ENCODE results near the gene BUD23.
A peak's percentile ranks its signal among the peaks of the same experiment; 100 is the strongest.
"Not testable (repeated sequence)": the region's sequence is repeated elsewhere in the genome, so short reads cannot be mapped to it uniquely, and the experiment has no call there.

The BUD23 gene

DNA sequence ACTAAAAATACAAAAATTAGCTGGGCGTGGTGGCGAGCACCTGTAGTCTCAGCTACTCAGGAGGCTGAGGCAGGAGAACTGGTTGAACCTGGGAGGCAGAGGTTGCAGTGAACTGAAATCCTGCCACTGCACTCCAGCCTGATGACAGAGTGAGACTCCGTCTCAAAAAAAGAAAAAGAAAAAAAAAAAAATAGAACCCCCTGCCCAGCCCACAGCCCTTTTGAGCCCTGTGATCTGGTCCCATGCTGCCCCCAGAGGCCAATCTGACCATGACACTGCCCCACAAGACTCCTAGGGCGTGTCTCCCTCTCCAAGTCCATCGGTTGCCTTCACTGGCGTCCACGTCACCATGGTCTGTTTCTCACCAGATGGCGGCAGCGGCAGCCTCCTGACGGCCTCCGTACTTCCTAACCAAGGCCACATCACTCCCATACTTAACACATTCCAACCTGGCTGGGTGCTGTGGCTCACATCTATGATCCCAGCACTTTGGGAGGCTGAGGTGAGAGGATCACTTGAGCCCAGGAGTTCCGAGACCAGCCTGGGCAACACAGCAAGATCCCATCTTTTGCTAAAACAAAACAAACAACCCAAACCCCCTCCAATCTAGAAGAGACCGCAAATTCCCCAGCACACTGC, 18.1 kb downstream of the BUD23 start:
- DNase-seq, result peak; percentile 33

DNA sequence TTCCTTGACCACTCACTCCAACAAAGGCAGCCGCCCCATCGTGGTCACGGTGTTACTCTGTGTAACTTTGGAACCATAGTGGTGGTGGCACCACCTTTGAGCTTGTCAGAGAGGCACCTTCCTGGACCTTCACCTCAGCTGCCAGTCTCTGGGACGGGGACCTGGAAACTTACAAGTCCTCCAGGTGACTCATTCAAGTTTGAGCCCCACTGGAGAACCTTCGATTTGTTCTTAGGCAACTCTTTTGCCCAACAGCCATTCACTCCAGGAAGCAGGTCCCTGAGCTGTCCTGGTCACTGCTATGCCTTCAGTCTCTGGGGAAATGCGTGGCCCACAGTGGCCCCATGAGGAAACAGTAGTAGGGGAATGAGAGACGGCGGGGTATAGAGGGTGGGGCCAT, 18.8 kb downstream of the BUD23 start:
- no peak for DNase-seq

DNA sequence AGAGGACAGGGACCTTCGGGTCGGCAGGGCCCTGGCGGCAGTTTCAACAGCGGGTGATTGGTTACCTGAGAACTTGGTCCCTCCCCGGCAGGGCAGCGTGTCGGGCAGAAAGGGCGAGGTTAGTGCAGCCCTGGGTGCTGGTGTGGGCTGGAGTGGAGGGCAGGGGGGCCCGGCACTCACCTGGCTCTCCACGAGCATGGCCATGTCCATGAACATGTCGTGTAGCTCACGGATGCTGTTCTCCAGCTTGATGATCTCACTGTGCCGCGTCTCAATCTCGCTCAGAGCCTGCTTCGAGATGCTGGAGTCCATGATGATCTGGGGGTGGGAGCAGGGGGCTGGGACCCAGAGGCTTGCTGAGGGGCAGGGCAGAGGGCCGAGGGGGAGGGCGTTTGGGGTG, 19.3 kb downstream of the BUD23 start:
- no peak for DNase-seq

DNA sequence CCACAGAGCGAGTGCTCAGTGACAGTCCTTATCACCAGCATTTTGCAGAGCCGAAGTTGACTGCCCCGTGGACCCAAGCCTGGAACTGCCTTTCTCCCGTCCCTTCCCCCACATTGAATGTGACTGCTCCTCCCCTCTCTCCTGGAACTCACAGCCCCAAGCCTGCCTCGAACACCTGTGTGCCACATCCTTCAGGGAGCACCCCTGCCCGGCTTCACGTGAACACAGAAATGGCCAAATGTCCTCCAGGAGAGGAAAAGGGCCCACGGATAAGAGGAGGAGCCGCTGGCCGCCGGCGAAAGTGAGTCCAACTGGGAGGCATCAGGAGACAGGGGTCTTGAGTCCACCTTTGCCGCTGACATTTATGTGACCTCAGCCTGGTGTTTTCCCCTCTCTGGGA, 19.8 kb downstream of the BUD23 start:
- DNase-seq, result no peak

DNA sequence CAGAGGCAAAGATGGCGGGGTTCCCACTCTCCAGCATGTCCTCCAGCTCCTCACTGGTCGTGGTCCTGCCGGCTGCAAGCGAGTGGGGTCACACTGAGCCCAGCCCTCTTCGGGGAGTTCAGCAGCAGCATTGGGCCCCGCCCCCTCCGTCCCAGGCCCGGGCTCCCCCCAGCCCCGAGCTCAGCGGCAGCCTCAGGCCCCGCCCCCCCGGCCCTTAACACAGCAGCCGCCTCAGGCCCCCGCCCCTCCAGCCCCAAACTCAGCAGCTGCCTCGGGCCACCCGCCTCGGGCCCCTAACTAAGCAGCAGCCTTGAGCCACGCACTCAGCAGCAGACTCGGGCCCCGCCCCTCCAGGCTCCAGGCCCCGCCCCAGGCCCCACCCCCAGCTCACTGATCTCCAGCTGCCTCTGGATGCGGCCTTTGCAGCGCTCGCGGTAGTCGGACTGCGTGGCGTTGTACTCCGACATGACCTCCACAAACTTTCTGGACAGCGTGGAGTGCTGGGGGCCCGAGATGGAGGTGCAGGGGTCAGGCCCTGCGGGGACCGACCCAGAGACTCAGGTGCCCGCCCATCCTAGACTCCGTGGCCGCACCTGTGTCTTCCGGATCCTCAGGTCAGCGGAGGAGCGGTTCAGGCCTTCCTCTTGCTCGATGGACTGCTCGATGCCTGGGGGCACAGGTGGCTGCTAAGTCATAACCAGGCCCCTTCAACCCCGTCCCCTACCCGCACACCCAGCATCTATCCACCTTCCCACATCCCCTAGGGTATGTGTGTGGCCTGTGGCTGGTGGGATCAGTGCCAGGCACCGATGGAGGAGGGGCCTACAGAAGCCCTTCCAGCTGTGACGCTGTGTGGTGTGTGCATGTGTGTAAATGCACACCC, 20.6 kb downstream of the BUD23 start:
- DNase-seq, result no peak

DNA sequence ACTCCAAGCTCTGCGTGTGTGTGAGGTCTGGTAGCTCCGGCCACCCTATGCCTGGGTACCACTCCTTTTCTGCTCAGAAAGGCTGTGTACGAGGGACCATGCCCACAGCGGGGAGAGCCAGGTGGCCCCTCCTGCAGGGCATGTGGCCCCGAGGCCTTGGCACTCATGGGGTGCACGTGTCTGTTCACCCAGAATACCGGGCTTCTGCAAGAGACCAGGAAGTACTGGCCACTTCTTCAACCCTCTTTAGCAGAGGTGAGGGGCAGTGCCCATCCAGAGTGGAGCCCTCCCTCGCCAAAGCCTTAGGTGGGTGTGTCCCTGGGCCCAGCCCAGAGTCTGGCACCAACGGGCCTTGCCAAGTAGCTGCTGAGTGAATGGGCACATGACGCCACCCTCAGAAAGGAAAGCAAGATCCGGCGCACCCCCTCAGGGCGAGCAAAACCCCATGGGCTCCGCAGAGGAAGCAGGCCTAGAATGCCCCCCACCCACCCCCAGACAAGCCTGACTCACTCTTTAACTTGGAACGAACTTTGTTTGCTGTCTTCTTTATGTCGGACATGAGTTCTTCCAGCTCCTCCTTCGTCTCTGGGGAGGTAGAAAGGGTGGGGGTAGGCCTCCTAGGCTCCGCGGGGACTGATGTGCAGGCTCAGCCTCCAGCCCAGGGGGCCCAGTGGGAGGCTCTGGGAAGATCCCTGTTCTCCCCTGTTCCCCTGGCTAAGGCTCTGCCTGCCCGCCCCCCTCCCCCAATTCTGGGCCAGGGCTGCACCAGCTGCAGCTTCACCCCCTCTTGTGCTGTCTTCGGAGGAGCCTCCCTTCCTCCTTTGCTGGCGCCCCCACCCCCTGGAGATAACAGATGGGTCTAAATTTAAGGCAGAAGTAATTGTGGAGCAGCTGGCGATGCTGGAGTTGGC, 21.5 kb downstream of the BUD23 start:
- no peak for DNase-seq

DNA sequence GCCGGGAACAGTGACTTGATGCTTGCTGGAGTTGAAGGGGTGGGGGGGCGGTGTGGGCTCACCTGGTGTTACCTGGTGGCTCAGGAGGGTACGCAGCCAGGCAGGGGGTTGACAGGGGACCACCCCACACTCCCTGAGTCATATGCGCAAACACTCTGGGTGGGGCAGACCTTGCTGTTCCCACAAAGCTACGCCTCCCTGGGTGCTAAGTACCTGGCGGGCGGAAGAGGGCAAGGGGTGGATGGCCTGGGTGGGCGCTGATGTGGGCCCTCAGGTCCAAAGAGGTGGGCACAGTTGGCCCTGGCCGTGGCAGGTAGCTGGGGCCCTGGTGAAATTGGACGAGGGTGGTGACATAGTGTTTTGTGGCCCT, 22.1 kb downstream of the BUD23 start:
- DNase-seq, result no peak

DNA sequence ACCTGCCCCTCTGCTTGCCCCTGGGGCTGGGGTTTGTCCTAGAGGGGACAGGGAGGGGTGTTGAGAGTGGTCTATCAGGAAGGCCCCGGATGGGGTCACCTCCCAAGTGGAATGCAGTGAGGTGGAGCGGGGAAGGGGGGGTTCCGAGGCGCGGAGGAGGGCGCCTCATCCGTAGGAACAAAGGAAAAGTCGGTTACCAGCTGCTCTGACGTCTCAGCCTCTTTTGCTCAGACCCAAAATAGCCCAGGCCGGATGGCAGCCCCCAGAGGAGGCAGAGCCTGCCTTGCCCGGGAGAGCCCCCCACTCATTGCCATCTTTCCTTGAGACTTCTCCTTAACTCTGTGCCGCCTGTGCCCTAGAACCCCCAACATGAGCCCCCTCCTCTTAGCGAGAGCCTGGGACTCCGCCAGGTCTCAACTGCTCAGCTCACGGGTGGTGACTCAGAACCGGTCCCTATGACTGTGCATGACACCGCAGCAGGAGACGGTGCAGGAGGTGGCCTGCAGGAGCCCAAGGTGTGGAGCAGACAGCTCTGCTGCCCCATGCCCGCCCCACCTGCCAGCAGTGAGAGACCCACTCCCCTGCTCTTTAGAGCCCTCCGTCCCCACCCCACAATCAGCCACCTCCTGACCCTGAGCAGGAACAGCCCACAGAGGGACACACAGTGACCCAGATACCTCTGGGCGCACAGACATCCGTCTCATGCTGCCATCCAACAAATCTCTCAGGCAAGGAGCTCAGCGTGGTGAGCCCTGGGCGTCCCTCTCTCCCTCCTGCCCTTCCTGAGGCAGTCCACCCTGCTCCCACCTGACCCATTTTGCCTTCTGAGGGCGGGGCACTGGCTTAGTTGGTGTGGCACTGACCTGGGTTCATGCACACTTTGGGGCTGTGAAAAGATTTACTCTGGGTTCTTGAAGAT, 23.0 kb downstream of the BUD23 start:
- DNase-seq, result no peak

DNA sequence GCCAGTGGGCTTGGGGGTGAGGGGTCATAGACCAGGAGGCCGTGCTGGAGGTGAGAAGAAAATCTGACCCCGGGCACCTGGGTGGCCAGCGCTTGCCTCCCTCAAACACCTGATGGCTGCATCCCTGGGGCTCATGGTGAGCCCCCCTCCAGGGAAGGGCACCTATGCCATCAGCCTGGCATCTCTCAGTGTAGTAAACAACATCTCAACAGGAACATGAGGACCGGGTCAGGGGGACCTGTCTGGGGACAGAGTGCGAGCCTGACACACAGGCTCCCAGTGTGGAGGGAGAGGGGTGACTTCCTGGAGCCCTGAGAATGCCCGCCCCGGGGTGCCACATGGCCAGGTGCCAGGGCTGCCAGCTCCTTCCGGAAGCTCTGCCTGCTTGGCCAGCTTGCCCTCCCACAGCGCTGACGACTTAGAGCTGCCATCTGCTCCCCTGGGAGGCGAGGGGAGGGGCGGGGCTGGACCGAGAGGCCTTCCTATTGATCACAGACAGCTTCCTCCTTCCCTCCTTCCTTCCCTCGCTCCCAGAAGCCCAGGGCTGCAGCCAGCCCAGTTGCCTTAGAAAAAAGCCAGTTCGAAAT, 23.7 kb downstream of the BUD23 start:
- no peak for DNase-seq

DNA sequence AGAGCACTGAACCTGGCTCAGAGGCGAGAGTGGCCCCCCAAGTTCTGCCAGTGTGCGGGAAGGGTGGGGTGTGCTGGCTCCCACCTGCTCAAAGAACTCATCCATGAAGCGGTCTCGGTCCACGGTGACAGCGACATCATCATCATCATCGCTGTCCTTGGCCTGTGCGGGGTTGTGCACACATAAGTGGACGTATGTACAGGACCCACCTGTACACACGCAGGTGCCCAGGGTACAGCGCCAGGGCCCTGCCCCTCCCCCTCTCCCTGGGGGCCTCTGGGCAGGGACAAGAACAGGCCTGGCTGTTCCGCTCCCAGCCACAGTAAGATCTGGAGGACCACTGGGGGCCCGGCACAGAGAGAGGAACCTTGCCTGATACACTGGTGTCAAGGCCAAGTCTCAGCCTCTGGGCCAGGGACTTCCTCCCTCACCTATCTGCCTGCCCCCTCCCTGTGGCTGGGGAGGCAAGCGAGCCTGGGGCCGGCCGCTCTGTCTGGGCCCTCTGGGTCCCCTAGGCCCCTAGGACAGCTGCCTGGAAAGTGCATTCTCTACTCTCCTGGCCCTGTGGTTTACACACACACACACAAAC, 25.7 kb downstream of the BUD23 start:
- DNase-seq, result no peak

DNA sequence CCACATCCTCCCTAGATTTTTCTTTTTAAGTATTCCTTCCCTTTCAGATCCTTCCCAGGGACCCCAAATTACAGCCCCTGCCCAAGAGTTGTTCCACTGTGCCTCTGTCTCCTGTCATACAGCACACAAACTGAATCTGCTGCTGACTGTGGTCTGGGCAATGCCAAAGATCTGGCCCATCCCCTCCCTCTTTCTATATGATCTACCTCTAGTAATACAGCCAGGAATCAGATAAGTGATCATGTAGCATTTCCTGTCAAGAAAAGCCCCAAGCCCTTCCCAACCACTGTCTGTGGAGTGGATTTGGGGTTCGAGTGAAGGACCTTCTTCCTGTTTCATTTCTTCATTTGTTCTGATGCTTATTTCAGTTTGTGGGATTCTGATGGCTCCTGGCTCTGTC, 29.4 kb downstream of the BUD23 start:
- no peak for DNase-seq

DNA sequence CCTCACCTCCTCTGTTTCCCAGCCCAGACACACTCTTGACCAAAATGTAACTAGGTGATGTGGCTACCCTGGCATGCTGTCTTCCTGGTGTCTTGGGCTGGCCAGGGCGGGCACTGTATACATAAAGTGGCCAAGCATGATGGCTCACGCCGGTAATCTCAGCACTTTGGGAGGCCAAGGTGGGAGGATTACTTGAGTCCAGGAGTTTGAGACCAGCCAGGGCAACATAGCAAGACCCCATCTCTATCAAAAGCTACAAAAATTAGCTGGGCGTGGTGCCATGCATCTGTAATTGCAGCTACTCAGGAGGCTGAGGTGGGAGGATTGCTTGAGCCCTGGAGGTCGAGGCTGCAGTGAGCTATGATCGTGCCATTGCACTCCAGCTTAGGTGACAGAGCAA, 29.9 kb downstream of the BUD23 start:
- not testable (repeated sequence) for DNase-seq

DNA sequence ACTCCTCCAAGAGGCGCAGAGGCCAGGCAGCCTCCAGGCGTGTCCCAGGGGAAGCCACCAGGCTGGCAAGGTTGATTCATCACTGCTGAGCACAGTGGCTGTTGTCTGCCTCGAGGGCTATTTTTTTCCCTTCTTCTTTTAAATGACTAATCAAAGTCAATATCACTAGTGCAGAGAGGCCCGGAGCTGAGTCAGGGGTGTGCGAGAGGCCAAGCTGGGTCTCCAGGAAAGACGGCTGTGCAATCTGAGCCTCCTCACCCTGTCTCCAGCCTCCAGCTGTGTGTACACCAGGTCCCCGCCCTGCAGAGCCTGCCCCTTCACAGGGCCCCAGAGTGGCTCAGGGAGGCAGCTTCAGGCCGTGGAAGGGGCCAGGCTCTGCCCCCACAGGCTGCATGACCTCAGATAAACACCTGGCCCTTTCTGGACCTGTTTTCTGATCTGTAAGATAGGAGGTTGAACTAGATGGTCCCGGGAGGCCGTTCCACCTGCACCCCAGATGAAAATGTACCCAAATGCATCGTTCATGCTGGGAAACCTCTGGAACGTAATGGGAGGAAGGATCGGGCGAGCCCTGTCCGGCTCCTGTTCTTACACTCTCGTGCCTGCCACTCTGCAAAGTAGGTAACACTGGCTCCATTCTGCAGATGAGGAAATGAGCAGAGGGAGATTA, 32.4 kb downstream of the BUD23 start:
- peak; percentile 96 for DNase-seq

DNA sequence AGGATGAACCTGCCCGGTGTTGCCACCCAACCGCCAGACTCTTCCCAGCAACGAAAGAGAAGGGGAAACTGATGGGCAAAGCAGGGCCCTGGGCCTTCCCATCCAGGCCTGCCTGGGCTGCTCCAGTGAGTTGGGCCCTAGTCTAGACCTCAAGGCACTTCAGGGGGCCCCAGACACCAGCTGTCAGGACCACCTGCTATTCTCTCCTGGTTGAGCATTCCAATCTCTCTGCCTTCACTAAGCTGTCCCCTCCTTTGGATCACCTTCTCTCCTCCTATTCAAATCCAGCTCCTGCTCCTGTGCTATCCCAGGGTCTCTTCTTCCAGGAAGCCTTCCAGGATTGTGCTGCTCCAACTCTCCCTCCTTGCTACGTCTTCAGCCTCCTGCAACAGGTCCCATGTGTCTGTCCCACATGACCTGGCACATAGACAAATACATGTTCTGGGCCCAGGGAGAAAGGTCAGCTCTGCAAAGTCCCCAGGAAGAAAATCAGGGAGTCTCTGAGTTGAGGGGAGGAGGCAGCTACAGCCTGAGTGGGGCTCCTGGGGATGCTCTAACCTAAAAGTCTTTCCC, 33.0 kb downstream of the BUD23 start:
- DNase-seq, result no peak

DNA sequence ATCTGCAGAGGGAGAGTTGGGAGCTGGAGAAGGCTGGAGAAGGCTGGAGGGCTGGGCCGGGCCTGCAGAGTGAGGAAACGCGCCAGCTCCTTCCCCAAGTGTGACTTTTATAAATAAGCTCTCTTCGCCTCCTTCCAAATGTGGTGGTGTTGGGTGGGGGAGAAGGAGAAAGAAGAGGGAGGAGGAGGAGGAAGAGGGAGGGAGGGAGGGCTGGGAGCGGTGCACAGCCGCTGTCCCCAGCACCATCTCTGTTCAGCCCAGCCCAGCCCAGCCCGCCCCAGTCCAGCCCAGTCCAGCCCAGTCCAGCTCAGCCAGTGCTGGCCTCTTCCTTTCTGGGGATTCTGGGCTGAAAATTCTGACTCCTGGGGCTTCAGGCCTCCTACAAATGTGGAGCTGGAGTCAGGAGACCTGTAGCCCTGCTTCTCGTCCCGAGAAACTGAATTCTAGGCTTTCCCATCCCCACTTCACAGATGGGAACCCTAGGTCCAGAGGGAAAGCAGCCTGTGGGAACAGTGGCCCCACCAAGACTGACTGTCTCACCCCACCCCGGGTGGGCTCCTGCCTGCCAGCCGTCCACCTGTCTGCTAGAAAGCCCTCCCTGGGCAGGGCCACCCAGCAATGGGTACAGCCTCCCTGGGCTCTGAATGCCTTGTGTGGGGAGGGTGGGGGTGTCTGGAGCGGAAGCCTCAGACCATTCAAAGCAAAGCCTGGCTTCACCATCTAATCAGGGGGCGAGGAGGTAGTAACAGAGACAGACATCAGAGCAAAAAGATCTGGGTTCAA, 33.8 kb downstream of the BUD23 start:
- no peak for DNase-seq

DNA sequence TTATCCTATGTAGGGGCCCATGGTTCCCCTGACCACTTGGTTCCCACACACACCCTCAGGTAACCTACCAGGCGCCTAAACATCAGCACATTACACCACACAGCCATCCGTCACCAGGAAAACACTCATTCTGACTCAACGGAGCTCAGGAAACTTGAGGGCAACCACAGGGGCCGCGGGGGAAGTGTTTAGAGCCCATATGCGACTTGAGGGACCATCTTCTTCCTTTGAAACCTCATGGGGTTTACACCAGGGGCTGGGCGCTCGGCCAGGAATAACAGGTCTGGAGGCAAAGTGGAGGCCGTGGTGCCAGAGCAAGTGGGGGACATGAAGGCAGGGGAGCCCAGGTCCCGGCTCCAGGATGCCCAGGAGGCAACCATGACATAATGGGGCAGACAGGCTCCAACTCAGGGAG, 34.6 kb downstream of the BUD23 start:
- DNase-seq, result peak; percentile 96

DNA sequence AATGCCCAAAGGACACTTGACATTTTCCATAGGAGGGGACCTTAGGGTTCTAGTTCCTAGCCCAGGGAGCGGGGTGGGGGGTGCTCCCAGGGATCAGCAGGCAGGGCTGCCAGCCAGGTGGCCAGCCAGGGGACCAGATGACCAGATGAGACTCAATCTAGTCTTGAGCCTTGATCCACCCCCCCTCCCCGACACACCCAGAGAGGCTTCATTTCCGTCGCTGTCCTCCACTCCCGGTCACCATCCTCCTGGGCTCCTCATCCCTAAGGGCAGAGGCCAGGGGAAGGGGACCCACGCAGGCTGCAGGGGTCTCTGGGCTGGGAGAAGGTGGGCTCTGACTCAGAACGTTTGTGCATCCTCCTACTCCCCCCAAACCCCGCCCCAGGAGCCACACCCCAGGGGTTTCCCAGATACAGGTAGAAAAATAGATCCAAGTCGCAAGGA, 35.1 kb downstream of the BUD23 start:
- no peak for DNase-seq

DNA sequence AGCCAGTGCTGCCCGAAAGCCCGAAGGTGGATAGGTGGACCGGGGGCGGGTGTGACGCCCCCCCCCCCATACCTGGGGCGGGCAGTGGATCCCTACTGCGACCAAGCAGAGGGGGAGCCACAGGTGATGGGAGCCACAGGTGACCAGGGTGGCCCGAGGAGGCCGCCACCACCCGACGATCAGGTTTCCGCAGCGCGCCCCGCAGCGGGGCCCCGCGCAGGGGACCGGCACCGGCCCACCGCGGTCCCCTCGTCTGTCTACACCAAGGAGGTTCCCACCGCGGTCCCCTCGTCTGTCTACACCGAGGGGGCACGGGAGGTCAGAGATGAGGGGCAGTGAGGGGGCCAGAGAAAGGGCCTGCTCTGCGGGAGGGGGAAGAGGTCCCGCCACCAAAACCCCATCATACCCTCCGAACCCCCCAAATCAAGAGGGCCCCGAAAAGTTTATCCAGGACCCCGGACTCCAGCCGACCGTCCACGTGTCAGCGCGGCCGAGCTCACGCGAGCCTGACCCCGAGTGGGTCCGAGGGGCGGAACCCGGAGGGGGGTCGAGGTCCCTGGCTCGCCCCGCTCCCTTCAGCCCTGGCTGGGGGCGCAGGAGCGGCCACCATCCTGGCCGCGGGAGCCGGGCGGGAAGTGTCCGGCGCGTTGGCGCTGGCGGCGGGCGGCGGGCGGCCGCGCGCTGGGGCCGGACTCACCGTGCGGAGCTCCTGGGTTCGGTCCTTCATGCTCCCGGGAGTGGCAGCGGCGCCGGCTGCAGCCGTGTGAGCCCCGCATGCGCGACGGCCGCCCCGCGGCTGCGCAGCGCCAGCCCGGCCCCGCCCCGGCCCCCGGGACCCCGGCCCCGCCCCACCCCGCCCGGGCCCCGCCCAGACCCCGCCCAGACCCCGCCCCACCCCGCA, 35.8 kb downstream of the BUD23 start, which contains the start of gene STX1A:
Gene STX1A, minus strand, starts transcription at position 765 of the 901 bp plus-strand sequence. Its CDS starts 38 bp downstream, at position 727.
- peak; percentile 77 for DNase-seq

DNA sequence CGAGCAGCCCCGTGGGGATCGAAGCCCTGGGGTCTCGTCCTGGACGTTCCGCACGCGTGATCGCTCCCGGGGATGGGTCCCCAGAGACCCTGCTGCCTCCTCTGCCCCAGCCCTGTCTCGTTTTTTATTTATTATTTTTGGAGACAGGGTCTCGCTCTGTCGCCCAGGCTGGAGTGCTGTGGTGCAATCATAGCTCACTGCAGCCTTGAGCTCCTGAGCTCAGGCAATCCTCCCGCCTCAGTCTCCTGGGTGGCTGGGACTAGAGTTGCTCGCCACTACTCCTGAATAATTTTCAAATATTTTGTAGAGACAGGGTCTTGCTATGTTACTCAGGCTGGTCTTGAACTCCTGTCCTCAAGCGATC, 36.4 kb downstream of the BUD23 start:
- no peak for DNase-seq

All from EL (cell line).